ENCODE results near the gene MARCHF4. TPM values are rescaled to one million over a fixed set of nuclear protein-coding genes. Genes with fewer than 3 reads are reported as not detected.

The MARCHF4 gene
- total RNA-seq, 2 experiments from 2014 or later, result not detected

GRCh38 chr2:216408426-216409290, 36.4 kb upstream of the MARCHF4 start:
- no peaks in the 10 kb centered on the region for H3K9me3 Mint-ChIP-seq
- no peak overlapping the region for H3K4me3 Mint-ChIP-seq
- intact Hi-C loops (cut with DNase I, micrococcal nuclease), result loop anchor here in 1 of 2 experiments (2.0 kb wide), 1 partner anchor 88 kb away; no protein-coding TSS in a partner anchor
- Histone ChIP-seq H3K9me3 (ENCODE audit: control insufficient read depth in 1 of 2, insufficient read depth in 1 of 2, low read length in 2 of 2) (no peaks in the 10 kb centered on the region), H3K36me3 (ENCODE audit: insufficient read depth, low read length) (no peaks in the 10 kb centered on the region), H3K4me1 (ENCODE audit: insufficient read depth, low read length) (peaks cover 15% of the 10 kb centered on the region), H3K27ac (ENCODE audit: low read depth in 1 of 2, low read length in 2 of 2) (no peak overlapping the region), H3K4me3 (ENCODE audit: low read length) (no peak overlapping the region), H3K27me3 (ENCODE audit: control insufficient read depth in 1 of 2, insufficient read depth in 2 of 2, low read length in 2 of 2) (no peaks in the 10 kb centered on the region)
- H3K27ac Mint-ChIP-seq, result no peak overlapping the region
- ATAC-seq (ENCODE audit: poor library complexity) (no peak), DNase-seq (no peak)
- POLR2A ChIA-PET, result interaction anchor here (1.0 kb wide), 1 partner anchor 1512 kb away, joined by 3 read pairs; no protein-coding TSS in a partner anchor
- H3K36me3 Mint-ChIP-seq (ENCODE audit: low read depth), result peaks cover 10% of the 10 kb centered on the region
- no peaks in the 10 kb centered on the region for H3K27me3 Mint-ChIP-seq
- TF ChIP-seq CTCF (IDR thresholded peaks at IDR 0.05), result no peak
- peaks cover 23% of the 10 kb centered on the region for H3K4me1 Mint-ChIP-seq (ENCODE audit: low read depth)
- CTCF ChIA-PET, result no interaction called here

GRCh38 chr2:216406826-216407225, 34.5 kb upstream of the MARCHF4 start:
- Mint-ChIP-seq H3K9me3 (no peaks in the 10 kb centered on the region), H3K4me3 (no peak overlapping the region), H3K27ac (no peak overlapping the region), H3K4me1 (ENCODE audit: low read depth) (peaks cover 8% of the 10 kb centered on the region), H3K36me3 (ENCODE audit: low read depth) (no peaks in the 10 kb centered on the region), H3K27me3 (no peaks in the 10 kb centered on the region)
- Histone ChIP-seq H3K9me3 (ENCODE audit: control insufficient read depth in 1 of 2, insufficient read depth in 1 of 2, low read length in 2 of 2) (no peaks in the 10 kb centered on the region), H3K36me3 (ENCODE audit: insufficient read depth, low read length) (no peaks in the 10 kb centered on the region), H3K27ac (ENCODE audit: low read depth in 1 of 2, low read length in 2 of 2) (no peak overlapping the region), H3K27me3 (ENCODE audit: control insufficient read depth in 1 of 2, insufficient read depth in 2 of 2, low read length in 2 of 2) (no peaks in the 10 kb centered on the region), H3K4me1 (ENCODE audit: insufficient read depth, low read length) (peaks cover 4% of the 10 kb centered on the region), H3K4me3 (ENCODE audit: low read length) (no peak overlapping the region)
- DNase-seq (no peak), ATAC-seq (ENCODE audit: poor library complexity) (no peak)
- ChIA-PET POLR2A (no interaction called here), CTCF (no interaction called here)
- intact Hi-C loops (cut with DNase I, micrococcal nuclease), result no loop called here
- no peak for TF ChIP-seq CTCF (IDR thresholded peaks at IDR 0.05)

- Mint-ChIP-seq H3K4me1 (ENCODE audit: low read depth) (peaks cover 4% of the 10 kb centered on the region), H3K27me3 (no peaks in the 10 kb centered on the region), H3K4me3 (no peak overlapping the region), H3K27ac (no peak overlapping the region), H3K36me3 (ENCODE audit: low read depth) (no peaks in the 10 kb centered on the region), H3K9me3 (no peaks in the 10 kb centered on the region)
- H3K36me3 ChIP-seq (ENCODE audit: insufficient read depth, low read length), result no peaks in the 10 kb centered on the region
- TF ChIP-seq CTCF (IDR thresholded peaks at IDR 0.05), result no peak
- no peak for DNase-seq
- peaks cover 2% of the 10 kb centered on the region for H3K4me1 ChIP-seq (ENCODE audit: insufficient read depth, low read length)
- ATAC-seq (ENCODE audit: poor library complexity), result no peak
- CTCF ChIA-PET, result no interaction called here
- H3K27ac ChIP-seq (ENCODE audit: low read depth in 1 of 2, low read length in 2 of 2), result no peak overlapping the region
- no peak overlapping the region for H3K4me3 ChIP-seq (ENCODE audit: low read length)
- H3K27me3 ChIP-seq (ENCODE audit: control insufficient read depth in 1 of 2, insufficient read depth in 2 of 2, low read length in 2 of 2), result no peaks in the 10 kb centered on the region
- POLR2A ChIA-PET, result no interaction called here
- no peaks in the 10 kb centered on the region for H3K9me3 ChIP-seq (ENCODE audit: control insufficient read depth in 1 of 2, insufficient read depth in 1 of 2, low read length in 2 of 2)
- intact Hi-C loops (cut with DNase I, micrococcal nuclease), result loop anchor here (2.0 kb wide), 2 partner anchors 51 to 183 kb away; no protein-coding TSS in a partner anchor
Measured at GRCh38 chr2:216405588-216405987, 33.3 kb upstream of the MARCHF4 start.

All from CD4-positive, alpha-beta T cell (primary cell).